Panc1 (cell line): ENCODE measurements around the gene ARX. TPM values are rescaled to one million over a fixed set of nuclear protein-coding genes. Genes with fewer than 3 reads are reported as not detected.

Experiments used
- ATAC-seq: fragments of 200-7000 bp; cut with Tn5 transposase; 2 replicates; pipeline ENCODE4 v1.9.1; 2020; ENCODE audit warnings: mild to moderate bottlenecking, moderate library complexity
- BruUV-seq: library from RNA; stranded (reverse); fragments of 400-500 nt; replicated peaks from 2 replicates; lab custom pipeline; 2021; lab: Mats Ljungman, UMichigan
- CTCF ChIA-PET: fragments of 300-600 bp; sonication (Branson Sonifier 250); formaldehyde crosslinking; loops from one replicate; lab custom pipeline; 2022; ENCODE audit warnings: antibody characterized with exemption; lab: Charles Lee
- POLR2A ChIA-PET: fragments of 300-600 bp; sonication (Branson Sonifier 250); formaldehyde crosslinking; loops from one replicate; lab custom pipeline; 2022; ENCODE audit warnings: antibody characterized with exemption; lab: Charles Lee
- DNase-seq: peaks from one replicate; pipeline ENCODE4 v3.0.0-alpha.2; 2010; ENCODE audit warnings: low read depth, low spot score
- H3K27ac ChIP-seq: 2 replicates; pipeline ENCODE4 v1.5.1; 2011; ENCODE audit warnings: mild to moderate bottlenecking, low read length, inconsistent platforms
- H3K27me3 ChIP-seq: fragments of 200-500 bp; sonication (Bioruptor generic); 2 replicates; pipeline ENCODE4 v1.6.0; 2014; ENCODE audit warnings: low read length, inconsistent platforms; ENCODE audit not compliant: control insufficient read depth, insufficient read depth
- H3K36me3 ChIP-seq: fragments of 200-500 bp; sonication (Bioruptor generic); 2 replicates; pipeline ENCODE4 v1.5.1; 2014; ENCODE audit warnings: inconsistent platforms, mild to moderate bottlenecking, low read length, moderate library complexity; ENCODE audit not compliant: control insufficient read depth, insufficient read depth
- H3K4me1 ChIP-seq: 2 replicates; pipeline ENCODE4 v1.5.1; 2011; ENCODE audit warnings: inconsistent platforms, mild to moderate bottlenecking, low read length, moderate library complexity; ENCODE audit not compliant: control insufficient read depth, insufficient read depth
- H3K4me3 ChIP-seq, 2 experiments: 2 replicates each; pipeline ENCODE4 v1.5.1; 2011 to 2012; ENCODE audit warnings: low read depth in 2 of 2, low read length in 2 of 2, mild to moderate bottlenecking in 2 of 2, inconsistent platforms in 1 of 2, moderate library complexity in 1 of 2
- H3K9me3 ChIP-seq: fragments of 200-500 bp; sonication (Bioruptor generic); 2 replicates; pipeline ENCODE4 v1.5.1; 2014; ENCODE audit warnings: low read depth, mild to moderate bottlenecking, inconsistent platforms, low read length, moderate library complexity; ENCODE audit not compliant: control insufficient read depth, insufficient read depth
- POLR2AphosphoS5 ChIP-seq: IDR thresholded peaks from 2 replicates; pipeline ENCODE4 v1.6.1; 2012; ENCODE audit warnings: mild to moderate bottlenecking, low read depth, low read length, moderate library complexity
- SIN3A ChIP-seq: IDR thresholded peaks from 2 replicates; pipeline ENCODE4 v1.6.1; 2012; ENCODE audit warnings: low read depth, mild to moderate bottlenecking, low read length, moderate library complexity, borderline replicate concordance; ENCODE audit not compliant: insufficient read depth
- TCF7L2 ChIP-seq: IDR thresholded peaks from 2 replicates; pipeline ENCODE4 v1.6.1; 2011; ENCODE audit warnings: mild to moderate bottlenecking, low read depth, low read length, inconsistent platforms
- in situ Hi-C: cut with HindIII; loops from 2 replicates; pipeline ENCODE4 v1.10.0; 2016; ENCODE audit warnings: low sequenced_read_pairs, low pct_unique_long_range_greater_than_20kb
- intact Hi-C: fragments of 100-400 bp; cut with micrococcal nuclease; formaldehyde crosslinking; loops from one replicate; pipeline ENCODE4 v1.10.0; 2022; ENCODE audit not compliant: unreplicated experiment
- total RNA-seq: library from RNA; stranded (reverse); gene quantifications from one replicate; pipeline ENCODE4 v1.2.1, GENCODE V29; 2021; ENCODE audit not compliant: unreplicated experiment
- TF ChIP-seq, protein P1 (sequence below), 2 experiments: IDR thresholded peaks; 2 replicates each; pipeline ENCODE4 v1.6.1; 2011 to 2012; ENCODE audit warnings: low read depth in 2 of 2, control low read depth in 1 of 2, low read length in 1 of 2, mild to moderate bottlenecking in 1 of 2, moderate library complexity in 1 of 2; ENCODE audit not compliant: insufficient read depth in 1 of 2
- TF ChIP-seq, protein P2 (sequence below): fragments of 450-650 bp; IDR thresholded peaks from 2 replicates; pipeline ENCODE4 v1.5.1; 2017; ENCODE audit warnings: mild to moderate bottlenecking

Gene ARX
- total RNA-seq, 1 experiment from 2014 or later: 0.15 TPM

- no peak overlapping the region for H3K4me3 ChIP-seq
- no peak for DNase-seq
- no peak for ATAC-seq
- TF ChIP-seq, protein P1, sequence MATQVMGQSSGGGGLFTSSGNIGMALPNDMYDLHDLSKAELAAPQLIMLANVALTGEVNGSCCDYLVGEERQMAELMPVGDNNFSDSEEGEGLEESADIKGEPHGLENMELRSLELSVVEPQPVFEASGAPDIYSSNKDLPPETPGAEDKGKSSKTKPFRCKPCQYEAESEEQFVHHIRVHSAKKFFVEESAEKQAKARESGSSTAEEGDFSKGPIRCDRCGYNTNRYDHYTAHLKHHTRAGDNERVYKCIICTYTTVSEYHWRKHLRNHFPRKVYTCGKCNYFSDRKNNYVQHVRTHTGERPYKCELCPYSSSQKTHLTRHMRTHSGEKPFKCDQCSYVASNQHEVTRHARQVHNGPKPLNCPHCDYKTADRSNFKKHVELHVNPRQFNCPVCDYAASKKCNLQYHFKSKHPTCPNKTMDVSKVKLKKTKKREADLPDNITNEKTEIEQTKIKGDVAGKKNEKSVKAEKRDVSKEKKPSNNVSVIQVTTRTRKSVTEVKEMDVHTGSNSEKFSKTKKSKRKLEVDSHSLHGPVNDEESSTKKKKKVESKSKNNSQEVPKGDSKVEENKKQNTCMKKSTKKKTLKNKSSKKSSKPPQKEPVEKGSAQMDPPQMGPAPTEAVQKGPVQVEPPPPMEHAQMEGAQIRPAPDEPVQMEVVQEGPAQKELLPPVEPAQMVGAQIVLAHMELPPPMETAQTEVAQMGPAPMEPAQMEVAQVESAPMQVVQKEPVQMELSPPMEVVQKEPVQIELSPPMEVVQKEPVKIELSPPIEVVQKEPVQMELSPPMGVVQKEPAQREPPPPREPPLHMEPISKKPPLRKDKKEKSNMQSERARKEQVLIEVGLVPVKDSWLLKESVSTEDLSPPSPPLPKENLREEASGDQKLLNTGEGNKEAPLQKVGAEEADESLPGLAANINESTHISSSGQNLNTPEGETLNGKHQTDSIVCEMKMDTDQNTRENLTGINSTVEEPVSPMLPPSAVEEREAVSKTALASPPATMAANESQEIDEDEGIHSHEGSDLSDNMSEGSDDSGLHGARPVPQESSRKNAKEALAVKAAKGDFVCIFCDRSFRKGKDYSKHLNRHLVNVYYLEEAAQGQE (IDR thresholded peaks at IDR 0.05; ENCODE audit: insufficient read depth in 1 of 2, low read depth in 2 of 2, low read length in 1 of 2): no peak
- no peak for TF ChIP-seq TCF7L2
- TF ChIP-seq POLR2AphosphoS5: no peak
- no peak for TF ChIP-seq SIN3A
- TF ChIP-seq, protein P2, sequence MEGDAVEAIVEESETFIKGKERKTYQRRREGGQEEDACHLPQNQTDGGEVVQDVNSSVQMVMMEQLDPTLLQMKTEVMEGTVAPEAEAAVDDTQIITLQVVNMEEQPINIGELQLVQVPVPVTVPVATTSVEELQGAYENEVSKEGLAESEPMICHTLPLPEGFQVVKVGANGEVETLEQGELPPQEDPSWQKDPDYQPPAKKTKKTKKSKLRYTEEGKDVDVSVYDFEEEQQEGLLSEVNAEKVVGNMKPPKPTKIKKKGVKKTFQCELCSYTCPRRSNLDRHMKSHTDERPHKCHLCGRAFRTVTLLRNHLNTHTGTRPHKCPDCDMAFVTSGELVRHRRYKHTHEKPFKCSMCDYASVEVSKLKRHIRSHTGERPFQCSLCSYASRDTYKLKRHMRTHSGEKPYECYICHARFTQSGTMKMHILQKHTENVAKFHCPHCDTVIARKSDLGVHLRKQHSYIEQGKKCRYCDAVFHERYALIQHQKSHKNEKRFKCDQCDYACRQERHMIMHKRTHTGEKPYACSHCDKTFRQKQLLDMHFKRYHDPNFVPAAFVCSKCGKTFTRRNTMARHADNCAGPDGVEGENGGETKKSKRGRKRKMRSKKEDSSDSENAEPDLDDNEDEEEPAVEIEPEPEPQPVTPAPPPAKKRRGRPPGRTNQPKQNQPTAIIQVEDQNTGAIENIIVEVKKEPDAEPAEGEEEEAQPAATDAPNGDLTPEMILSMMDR: no peak
- in situ Hi-C loops: no loop called here
- BruUV-seq: no TSS peak
- ChIA-PET CTCF (no interaction called here), POLR2A (no interaction called here)
- H3K27me3 ChIP-seq: peaks cover under 1% of the 10 kb centered on the region; the same call in 1 of the 2 replicates
- no peaks in the 10 kb centered on the region for H3K9me3 ChIP-seq
- H3K27ac ChIP-seq: no peak overlapping the region
- intact Hi-C loops: no loop called here
- no peaks in the 10 kb centered on the region for H3K36me3 ChIP-seq
- no peaks in the 10 kb centered on the region for H3K4me1 ChIP-seq
Measured at GRCh38 chrX:25026576-25026975, 10.8 kb upstream of the ARX start.

- H3K27ac ChIP-seq: no peak overlapping the region
- no TSS peak for BruUV-seq
- TF ChIP-seq POLR2AphosphoS5 (no peak), TCF7L2 (no peak), SIN3A (no peak)
- TF ChIP-seq, protein P1 (IDR thresholded peaks at IDR 0.05; ENCODE audit: insufficient read depth in 1 of 2, low read depth in 2 of 2, low read length in 1 of 2): no peak
- TF ChIP-seq, protein P2: no peak
- H3K27me3 ChIP-seq: peaks cover 2% of the 10 kb centered on the region; the same call in 1 of the 2 replicates
- H3K4me3 ChIP-seq: no peak overlapping the region
- POLR2A ChIA-PET: no interaction called here
- CTCF ChIA-PET: no interaction called here
- H3K9me3 ChIP-seq: no peaks in the 10 kb centered on the region
- no peaks in the 10 kb centered on the region for H3K36me3 ChIP-seq
- DNase-seq: no peak
- in situ Hi-C loops (no loop called here), intact Hi-C loops (no loop called here)
- no peaks in the 10 kb centered on the region for H3K4me1 ChIP-seq
- ATAC-seq: no peak
Measured at GRCh38 chrX:25025615-25026014, 9.8 kb upstream of the ARX start.
